SK-N-SH treated with all-trans-retinoic acid at 6 μM for 48 hours (cell line): ENCODE data around the gene METTL6.

Experiments used
- ARNTL ChIP-seq: fragments of 450-650 bp; formaldehyde crosslinking; IDR thresholded peaks from 2 replicates; pipeline ENCODE4 v1.5.0; 2020; ENCODE audit warnings: low read depth, mild to moderate bottlenecking, moderate library complexity, borderline replicate concordance
- CSDC2 ChIP-seq: fragments of 250-450 bp; sonication (Bioruptor Pico); IDR thresholded peaks from 2 replicates; pipeline ENCODE4 v1.5.0; 2020; ENCODE audit warnings: mild to moderate bottlenecking, moderate library complexity
- CSRNP3 ChIP-seq: fragments of 250-450 bp; sonication (Bioruptor Pico); IDR thresholded peaks from 2 replicates; pipeline ENCODE4 v1.5.1; 2021; ENCODE audit warnings: mild to moderate bottlenecking, moderate library complexity
- GLIS3 ChIP-seq: fragments of 250-450 bp; sonication (Bioruptor Pico); IDR thresholded peaks from 2 replicates; pipeline ENCODE4 v1.5.0; 2020; ENCODE audit warnings: mild to moderate bottlenecking, moderate library complexity
- OSR1 ChIP-seq: fragments of 250-450 bp; sonication (Bioruptor Pico); IDR thresholded peaks from 2 replicates; pipeline ENCODE4 v1.8.0; 2022; ENCODE audit warnings: moderate library complexity, mild to moderate bottlenecking, inconsistent platforms
- PATZ1 ChIP-seq: fragments of 250-450 bp; sonication (Bioruptor Pico); IDR thresholded peaks from 2 replicates; pipeline ENCODE4 v1.8.0; 2020; ENCODE audit warnings: mild to moderate bottlenecking, moderate library complexity, borderline replicate concordance
- PPARA ChIP-seq: fragments of 250-450 bp; sonication (Bioruptor Pico); IDR thresholded peaks from 2 replicates; pipeline ENCODE4 v1.5.0; 2020; ENCODE audit warnings: mild to moderate bottlenecking, borderline replicate concordance
- TCF4 ChIP-seq: fragments of 250-450 bp; sonication (Bioruptor Pico); IDR thresholded peaks from 2 replicates; pipeline ENCODE4 v1.8.0; 2021; ENCODE audit warnings: mild to moderate bottlenecking, moderate library complexity, borderline replicate concordance
- TOX ChIP-seq: fragments of 250-450 bp; sonication (Bioruptor Pico); IDR thresholded peaks from 2 replicates; pipeline ENCODE4 v1.8.0; 2021; ENCODE audit warnings: mild to moderate bottlenecking, moderate library complexity, borderline replicate concordance
- ZC3H10 ChIP-seq: fragments of 250-450 bp; sonication (Bioruptor Pico); IDR thresholded peaks from 2 replicates; pipeline ENCODE4 v1.5.1; 2021; ENCODE audit warnings: mild to moderate bottlenecking, moderate library complexity
- ZFP3 ChIP-seq: fragments of 250-450 bp; sonication (Bioruptor Pico); IDR thresholded peaks from 2 replicates; pipeline ENCODE4 v1.5.0; 2020; ENCODE audit warnings: mild to moderate bottlenecking, moderate library complexity
- ZNF8 ChIP-seq: fragments of 450-650 bp; formaldehyde crosslinking; IDR thresholded peaks from 2 replicates; pipeline ENCODE4 v1.5.0; 2020; ENCODE audit warnings: mild to moderate bottlenecking, moderate library complexity

- TF ChIP-seq ZC3H10 (CRISPR knock-in tag): no peak
- TF ChIP-seq PATZ1 (CRISPR knock-in tag): no peak
- TF ChIP-seq ZFP3 (CRISPR knock-in tag): no peak
- no peak for TF ChIP-seq TCF4 (CRISPR knock-in tag)
- no peak for TF ChIP-seq TOX (CRISPR knock-in tag)
- no peak for TF ChIP-seq PPARA (CRISPR knock-in tag)
- TF ChIP-seq CSDC2 (CRISPR knock-in tag): no peak
- TF ChIP-seq GLIS3 (CRISPR knock-in tag): no peak
- TF ChIP-seq ARNTL (CRISPR knock-in tag): no peak
- TF ChIP-seq CSRNP3 (CRISPR knock-in tag): no peak
- no peak for TF ChIP-seq ZNF8 (CRISPR knock-in tag)
- TF ChIP-seq OSR1 (CRISPR knock-in tag): no peak
Observed at GRCh38 chr3:15451216-15452113, 24.1 kb upstream of the METTL6 start.
